ENCODE results near the gene IRAK1BP1.
A peak's percentile ranks its signal among the peaks of the same experiment; 100 is the strongest.
"Not testable (repeated sequence)": the region's sequence is repeated elsewhere in the genome, so short reads cannot be mapped to it uniquely, and the experiment has no call there.

The IRAK1BP1 gene

DNA sequence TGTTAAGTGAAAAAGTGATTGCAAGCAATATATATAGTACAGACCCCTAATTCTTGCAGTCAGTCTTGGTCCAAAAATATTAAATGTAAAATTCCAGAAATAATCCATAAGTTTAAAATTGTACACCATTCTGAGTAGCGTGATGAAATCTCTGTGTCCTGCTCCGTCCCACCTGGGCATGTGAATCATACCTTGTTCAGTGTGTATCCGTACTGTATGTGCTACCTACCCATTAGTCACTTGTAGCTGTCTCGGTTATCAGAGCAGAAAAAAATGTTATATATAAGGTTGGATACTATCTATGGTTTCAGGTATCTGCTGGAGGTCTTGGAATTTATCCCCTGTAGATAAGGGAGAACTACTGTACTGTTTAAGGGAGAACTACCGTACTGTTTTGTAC, 16.3 kb downstream of the IRAK1BP1 start:
- no peak for DNase-seq

DNA sequence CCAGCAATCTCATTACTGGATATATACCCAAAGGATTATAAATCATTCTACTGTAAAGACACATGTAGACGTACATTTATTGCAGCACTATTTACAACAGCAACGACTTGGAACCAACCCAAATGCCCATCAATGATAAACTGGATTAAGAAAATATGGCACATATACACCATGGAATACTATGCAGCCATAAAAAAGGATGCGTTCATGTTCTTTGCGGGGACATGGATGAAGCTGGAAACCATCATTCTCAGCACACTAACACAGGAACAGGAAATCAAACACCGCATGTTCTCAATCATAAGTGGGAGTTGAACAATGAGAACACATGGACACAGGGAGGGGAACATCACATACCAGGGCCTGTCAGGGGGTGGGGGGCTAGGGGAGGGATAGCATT, 22.6 kb downstream of the IRAK1BP1 start:
- DNase-seq, result not testable (repeated sequence)

DNA sequence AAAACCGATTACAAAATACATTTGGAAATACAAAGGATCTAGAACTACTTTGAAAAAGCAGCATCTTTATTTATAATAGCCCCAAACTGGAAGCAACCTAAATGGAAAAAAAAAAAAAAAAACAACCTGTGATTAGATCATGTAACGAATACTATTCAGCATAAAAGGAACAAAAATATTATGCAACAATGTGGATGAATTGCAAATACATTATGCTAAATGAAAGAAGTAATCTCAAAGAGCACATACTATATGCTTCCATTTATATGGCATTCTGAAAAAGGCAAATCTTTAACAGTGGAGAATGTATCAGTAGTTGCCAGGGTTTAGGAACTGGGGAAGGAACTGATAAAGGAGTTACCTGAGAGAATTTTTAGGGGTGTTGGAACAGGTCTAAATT, 28.9 kb downstream of the IRAK1BP1 start:
- no peak for DNase-seq

DNA sequence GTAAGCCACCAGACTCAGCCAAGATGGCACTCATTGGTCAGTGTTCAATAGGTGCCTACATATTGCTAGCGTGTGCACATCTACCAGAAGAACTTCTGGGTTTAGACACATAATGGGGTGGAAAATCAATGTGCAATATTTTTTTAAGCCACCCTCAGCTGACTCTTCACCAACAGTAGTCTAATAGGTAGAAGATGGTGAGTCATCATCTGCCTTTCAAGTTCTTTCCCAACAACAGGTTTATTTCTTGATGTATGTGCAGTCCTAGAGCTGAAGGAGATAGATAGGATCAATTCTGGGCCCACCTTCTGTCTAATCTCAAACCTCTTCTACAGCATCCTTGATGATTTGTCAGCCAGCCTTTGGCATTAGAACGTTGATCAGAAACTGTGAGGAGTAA, 41.3 kb downstream of the IRAK1BP1 start:
- no peak for DNase-seq

DNA sequence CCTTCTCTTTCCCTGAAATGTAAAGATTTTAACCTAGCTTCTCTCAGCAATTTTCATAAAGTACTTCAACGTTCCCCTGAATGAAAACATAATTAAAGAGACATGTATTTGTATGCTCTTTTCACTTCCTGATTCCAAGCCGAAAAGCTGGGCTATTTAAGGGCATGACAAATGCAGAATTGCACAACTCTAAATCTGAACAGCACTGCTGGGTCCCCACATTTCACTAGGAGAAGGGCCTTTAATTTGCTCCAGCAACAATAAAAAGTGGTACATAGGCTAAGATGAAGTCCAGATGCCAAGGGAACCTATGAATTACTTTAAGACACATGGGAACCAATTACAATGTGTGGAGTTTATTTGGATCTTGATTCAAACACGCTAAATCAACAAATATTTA, 42.0 kb downstream of the IRAK1BP1 start:
- no peak for DNase-seq

DNA sequence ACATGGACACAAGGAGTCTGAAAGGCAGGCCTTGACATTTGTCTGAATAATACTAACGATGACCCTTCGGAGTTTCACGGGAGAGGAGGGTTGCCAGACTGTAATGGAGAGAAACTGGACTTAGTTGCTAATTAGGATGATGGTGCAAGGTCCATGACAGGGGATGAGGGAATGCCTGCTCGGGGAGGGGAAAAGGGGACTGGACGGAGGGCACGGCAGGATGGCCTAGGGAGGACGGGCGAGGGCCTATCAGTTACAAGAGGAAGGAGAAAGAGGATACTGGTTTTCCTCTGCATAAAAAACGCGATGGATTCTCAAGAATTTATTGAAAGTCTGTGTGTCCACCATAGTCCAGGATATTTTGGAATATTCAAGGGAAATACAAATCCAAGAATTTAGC, 42.7 kb downstream of the IRAK1BP1 start:
- DNase-seq, result no peak

DNA sequence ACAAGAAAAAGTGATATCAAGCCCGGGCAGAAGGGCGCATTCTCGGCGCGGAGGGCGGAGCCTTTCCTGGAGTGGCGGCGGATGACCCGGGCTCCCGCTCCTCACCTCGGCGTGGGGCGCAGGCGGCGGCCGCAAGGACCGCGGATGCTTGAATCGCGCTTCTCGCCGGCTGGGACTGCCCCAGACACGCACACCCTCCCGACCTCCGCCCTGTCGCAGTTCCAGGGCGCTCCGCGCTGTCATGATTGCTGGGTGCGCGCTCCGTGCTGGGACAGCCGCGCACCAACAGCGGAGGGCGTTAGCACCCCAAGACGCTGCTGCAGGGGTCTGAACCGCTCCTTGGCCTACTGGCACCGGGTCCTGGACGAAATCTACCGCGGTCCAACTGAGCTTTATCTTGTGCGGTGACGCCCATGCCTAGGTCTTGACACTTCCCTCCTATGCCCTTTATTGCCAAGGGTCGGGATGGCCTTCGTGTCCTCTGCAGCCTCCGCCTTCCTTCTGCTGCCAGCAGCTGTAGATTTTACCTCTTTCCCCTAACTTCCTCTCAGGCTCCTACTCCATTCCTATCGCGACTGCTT, 43.3 kb downstream of the IRAK1BP1 start:
- peak in 20 of 58 donors; percentile 1 to 31 (median 7) for DNase-seq

DNA sequence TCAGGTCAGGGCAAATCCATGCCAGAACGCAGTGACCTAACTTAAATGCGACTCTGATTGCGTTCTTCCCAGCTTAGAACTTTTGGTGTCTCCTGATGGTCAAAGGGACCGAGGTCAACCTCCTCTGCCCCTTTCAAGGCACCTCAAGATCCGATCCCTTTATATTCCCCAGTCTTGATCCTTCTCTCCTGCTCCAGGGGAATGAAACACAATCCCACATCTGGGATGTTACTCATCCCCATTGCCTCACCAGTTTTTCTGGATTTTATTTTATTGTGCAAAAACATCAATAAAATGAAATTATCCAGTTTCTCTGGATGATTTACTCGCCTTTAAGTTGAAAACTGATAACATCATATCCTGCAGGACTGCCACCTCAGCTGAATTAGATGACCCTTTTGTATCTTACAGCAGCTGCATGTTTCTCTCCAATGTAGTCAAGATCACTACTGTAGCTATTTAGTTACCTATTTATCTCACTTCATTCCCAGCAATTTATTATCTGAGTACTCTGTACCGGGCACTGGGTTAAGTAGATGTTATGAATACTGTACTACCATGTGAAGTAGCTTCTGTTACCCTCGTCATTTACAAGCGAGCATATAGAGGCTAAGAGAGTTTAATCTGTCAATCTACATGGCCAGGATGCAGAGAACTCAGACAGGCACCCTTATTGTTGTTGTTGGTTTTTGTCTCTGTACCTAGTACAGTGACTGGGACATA, 44.0 kb downstream of the IRAK1BP1 start:
- no peak for DNase-seq

DNA sequence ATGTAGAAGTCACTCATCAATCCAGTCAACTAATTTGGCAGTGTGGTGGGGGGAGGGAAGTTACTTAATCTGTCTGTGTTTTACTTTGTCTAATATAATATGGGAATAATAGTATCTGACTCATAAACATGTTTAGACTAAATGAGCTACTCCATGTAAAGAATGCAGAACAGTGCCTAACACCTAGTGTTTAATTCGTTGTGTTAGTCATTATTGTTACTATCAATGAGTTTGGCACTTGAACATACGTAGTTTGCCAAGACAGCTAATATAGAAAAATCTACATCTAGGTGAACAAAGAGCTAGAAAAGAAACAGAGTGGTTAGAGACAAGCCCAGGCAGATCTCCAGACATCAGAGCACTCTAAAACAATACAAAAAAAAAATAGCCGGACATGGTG, 49.1 kb downstream of the IRAK1BP1 start:
- DNase-seq, result no peak

DNA sequence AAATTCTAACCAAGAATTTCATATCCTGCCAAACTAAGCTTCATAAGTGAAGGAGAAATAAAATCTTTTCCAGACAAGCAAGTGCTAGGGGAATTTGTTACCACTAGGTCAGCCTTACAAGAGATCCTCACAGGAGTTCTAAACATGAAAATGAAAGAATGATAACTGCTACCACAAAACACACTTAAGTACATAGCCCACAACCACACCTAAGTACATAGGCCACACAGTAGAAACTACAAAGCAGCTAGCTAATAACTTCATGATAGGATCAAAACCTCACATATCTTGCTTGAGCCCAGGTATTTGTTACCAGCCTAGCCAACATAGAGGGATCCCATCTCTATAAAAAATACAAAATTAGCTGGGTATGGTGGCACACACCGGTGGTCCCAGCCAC, 50.4 kb downstream of the IRAK1BP1 start:
- no peak for DNase-seq

DNA sequence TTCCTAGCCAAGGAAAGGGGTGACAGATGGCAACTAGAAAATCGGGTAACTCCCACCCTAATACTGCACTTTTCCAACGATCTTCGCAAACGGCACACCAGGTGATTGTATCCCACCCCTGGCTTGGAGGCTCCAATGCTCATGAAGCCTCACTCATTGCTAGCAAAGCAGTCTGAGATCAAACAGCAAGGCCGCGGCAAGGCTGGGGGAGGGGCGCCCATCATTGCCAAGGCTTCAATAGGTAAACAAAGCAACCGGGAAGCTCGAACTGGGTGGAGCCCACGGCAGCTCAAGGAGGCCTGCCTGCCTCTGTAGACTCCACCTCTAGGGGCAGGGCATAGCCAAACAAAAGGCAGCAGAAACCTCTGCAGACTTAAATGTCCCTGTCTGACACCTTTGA, 53.8 kb downstream of the IRAK1BP1 start:
- not testable (repeated sequence) for DNase-seq

DNA sequence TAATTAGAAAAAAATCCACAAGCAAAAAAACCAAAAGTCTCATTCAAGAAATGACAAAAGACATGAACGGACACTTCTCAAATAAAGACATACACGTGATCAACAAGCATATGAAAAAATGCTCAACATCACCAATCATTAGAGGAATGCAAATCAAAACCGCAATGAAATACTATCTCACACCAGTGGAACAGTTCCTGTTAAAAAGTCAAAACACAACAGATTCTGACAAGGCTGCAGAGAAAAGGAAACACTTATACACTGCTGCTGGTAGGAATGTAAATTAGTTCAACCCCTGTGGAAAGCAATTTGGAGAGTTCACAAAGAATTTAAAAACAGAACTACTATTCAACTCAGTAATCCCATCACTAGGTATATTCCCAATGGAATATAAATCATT, 58.0 kb downstream of the IRAK1BP1 start:
- no peak for DNase-seq

DNA sequence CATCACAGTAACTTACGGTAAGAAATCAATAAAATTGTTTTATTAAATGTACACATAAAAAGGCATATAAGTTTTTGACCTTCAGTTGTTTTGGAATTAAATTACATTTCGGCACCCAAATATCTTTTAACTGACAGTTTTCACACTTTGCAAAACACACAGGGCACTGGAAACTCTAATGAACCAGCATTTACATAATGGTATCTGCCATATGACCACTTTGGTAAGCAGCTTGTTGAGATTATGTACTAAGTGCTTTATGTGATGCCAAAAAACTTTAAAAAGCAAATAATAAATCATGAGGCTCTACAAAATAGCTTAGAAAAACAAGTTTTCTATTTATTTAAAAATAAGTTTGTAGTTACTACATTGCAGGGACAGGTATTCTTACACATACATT, 68.2 kb downstream of the IRAK1BP1 start:
- no peak for DNase-seq

DNA sequence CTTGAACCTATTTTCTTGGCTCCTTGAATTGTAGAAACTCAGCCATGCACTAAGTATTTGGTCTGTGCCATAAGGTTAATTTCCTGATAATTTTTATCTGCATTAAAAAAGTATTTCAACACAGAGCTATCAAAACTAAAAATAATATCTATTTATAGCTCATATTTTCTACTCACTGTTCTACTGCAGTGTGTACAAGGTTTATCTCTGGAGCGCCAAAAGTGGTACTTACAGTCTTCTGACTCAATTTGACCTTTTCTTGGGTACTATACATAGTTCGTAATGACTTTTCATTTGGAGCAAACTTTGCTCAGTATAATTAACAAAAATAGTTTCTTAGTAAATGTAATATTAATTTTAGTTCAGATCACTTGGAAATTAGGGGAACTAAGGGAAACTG, 69.2 kb downstream of the IRAK1BP1 start:
- no peak for DNase-seq

DNA sequence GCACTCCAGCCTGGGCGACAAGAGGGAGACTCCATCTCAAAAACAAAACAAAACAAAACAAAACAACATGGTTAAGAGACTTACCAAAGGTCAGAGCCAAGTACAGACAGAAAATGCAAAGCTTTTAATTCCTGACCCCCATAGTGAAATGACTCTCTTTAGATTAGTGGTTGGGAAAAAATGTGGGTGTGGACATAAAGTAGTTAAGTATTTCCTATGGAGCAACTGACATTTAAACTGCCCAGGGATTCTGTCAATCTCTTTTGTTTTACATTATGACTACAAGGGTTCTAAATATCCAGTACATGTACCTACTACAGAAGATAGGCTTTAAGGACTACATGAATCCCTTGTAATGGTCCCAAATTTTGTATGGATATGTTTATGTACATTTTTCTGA, 75.1 kb downstream of the IRAK1BP1 start:
- DNase-seq, result no peak

DNA sequence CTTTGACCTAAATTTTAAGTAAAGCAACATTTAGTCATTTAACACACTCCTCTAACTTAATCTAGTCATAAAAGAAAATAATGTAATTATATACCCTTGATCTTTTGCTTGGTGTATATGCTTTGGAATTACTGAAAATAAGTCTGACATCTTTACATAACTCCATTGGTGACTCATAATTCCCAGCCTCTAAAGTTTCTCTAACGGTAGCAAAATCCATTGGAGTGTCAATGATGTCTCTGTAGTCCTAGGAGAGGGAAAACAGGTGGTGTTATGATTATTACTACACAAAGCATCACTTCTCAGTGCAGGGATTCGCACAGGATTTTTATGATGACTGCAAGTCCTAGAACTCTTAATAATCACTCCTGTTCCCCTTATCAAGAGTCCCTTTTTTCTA, 80.2 kb downstream of the IRAK1BP1 start:
- no peak for DNase-seq

DNA sequence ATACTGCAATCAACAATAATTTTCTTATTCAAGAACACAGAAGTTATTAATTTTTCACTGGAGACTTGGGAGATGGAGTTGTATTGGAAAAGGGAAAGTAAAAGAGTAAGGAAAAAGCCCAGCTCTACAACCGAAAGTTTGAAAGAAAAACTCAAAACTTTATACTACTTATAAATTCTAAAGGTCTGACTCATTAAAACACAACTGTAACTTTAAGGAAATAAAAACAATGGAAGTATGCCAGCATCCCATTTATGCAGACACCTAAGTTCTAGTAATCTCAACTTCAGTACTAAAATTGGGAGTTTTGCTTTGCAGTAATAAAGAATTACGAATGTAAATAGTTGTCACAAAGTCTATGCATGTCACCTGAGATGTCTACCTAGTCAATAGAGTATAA, 80.6 kb downstream of the IRAK1BP1 start:
- DNase-seq, result no peak

DNA sequence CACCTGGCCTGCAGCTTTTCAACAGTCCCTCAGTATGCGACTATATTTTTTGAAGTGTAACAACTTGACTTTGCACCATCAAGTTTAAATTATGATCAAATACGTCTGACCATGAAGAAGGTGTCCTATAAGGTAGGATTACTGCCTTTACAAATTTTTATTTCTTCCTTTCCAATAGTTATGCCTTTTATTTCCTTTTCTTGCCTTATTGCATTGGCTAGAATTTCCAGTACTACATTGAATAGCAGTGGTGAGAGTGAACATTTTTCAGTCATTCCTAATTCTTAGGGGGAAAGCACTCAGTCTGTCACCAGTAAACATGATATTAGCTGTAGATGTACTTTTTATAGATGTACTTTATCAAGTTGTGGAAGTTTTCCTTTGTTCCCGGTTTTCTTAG, 81.4 kb downstream of the IRAK1BP1 start:
- no peak for DNase-seq

DNA sequence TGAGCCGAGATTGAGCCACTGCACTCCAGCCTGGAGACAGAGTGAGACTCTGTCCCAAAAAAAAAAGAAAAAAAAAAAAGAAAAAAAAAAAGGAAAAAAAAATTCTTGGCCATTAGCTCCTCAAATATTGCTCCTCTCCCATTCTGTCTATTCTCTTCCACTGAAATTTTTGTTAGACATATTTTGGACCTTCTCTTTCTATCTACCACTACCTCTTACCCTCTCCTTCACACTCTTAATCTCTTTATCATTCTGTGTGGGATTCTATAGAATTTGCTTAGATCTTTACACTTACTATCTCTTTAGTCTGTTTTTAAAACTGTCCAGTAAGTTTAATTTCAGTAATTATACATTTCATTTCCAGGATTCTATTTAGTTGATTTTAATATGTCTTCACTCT, 85.0 kb downstream of the IRAK1BP1 start:
- no peak for DNase-seq
